Sigmoid colon (tissue), 7 donors: Measurements from ENCODE around the gene GREB1L. TPM values are rescaled to one million over a fixed set of nuclear protein-coding genes. Genes with fewer than 3 reads are reported as not detected.

Experiments used
- DNase-seq: peaks from one replicate; pipeline ENCODE4 v3.0.0-alpha.2; 2019
- H3K27ac ChIP-seq, 4 donors: fragments of 200-600 bp; sonication (generic); one replicate each; pipeline ENCODE4 v1.5.1; 2016 to 2019; ENCODE audit warnings: mild to moderate bottlenecking in 1 of 4
- H3K27me3 ChIP-seq, 3 donors: fragments of 200-600 bp; sonication (generic); one replicate each; pipeline ENCODE4 v1.5.1; 2019; ENCODE audit warnings: mild to moderate bottlenecking in 1 of 3
- H3K36me3 ChIP-seq, 4 donors: fragments of 200-600 bp; sonication (generic); one replicate each; pipeline ENCODE4 v1.5.1; 2016 to 2019
- H3K4me1 ChIP-seq, 4 donors: fragments of 200-600 bp; sonication (generic); one replicate each; pipeline ENCODE4 v1.5.1; 2017 to 2019
- H3K4me3 ChIP-seq, 4 donors: fragments of 200-600 bp; sonication (generic); one replicate each; pipeline ENCODE4 v1.5.1; 2017 to 2019; ENCODE audit warnings: mild to moderate bottlenecking in 2 of 4, moderate library complexity in 1 of 4
- H3K9me3 ChIP-seq, 4 donors: fragments of 200-600 bp in 3 of 4; sonication (generic) in 3 of 4; one replicate each; pipeline versions ENCODE4 v1.5.1 to v1.6.1; 2013 to 2019
- CTCF ChIP-seq, 4 experiments: fragments of 450-650 bp in 3 of 4; fragments of 200-600 bp in 1 of 4; IDR thresholded peaks; one replicate each; pipeline ENCODE4 v1.5.1; 2016 to 2019; ENCODE audit warnings: antibody characterized with exemption in 4 of 4, mild to moderate bottlenecking in 3 of 4, moderate library complexity in 2 of 4
- EP300 ChIP-seq, 4 donors: sonication (generic); formaldehyde crosslinking; IDR thresholded peaks; one replicate each; pipeline ENCODE4 v1.6.1; 2017; ENCODE audit warnings: antibody characterized with exemption in 4 of 4
- POLR2A ChIP-seq, 2 donors: fragments of 450-650 bp; IDR thresholded peaks; one replicate each; pipeline ENCODE4 v1.6.1; 2016; ENCODE audit warnings: antibody characterized with exemption in 2 of 2, mild to moderate bottlenecking in 2 of 2, moderate library complexity in 2 of 2
- POLR2AphosphoS5 ChIP-seq, 4 donors: sonication (generic); formaldehyde crosslinking; IDR thresholded peaks; one replicate each; pipeline ENCODE4 v1.6.1; 2017; ENCODE audit warnings: antibody characterized with exemption in 4 of 4
- WGBS, 2 donors: extraction: QIAGEN DNeasy Blood & Tissue Kit; methylation state at CpG; one replicate each; pipeline ENCODE4 v1.1.7; 2013; 5-methylcytosine and 5-hydroxymethylcytosine counted together
- intact Hi-C: fragments of 100-400 bp; cut with DNase I; formaldehyde crosslinking; loops from one replicate; pipeline ENCODE4 v1.15.1; 2023
- polyA plus RNA-seq, 3 donors: library from polyadenylated mRNA; stranded (reverse); fragments of 200-250 nt; gene quantifications; one replicate each; pipeline ENCODE4 v1.2.3, GENCODE V29; 2013
- total RNA-seq, 4 donors: library from RNA; depleted of rRNA; stranded (reverse); fragments of >200 nt; gene quantifications; one replicate each; pipeline ENCODE4 v1.1.0, GENCODE V29; 2016
- donor health status: healthy with polysubstance abuse.
- donor health status: Bipolar disorder and iron deficiency.
- donor health status: healthy.

Gene GREB1L
- total and polyA plus RNA-seq, 7 donors = 0.23 to 12.1 (median 4.4) TPM; not detected in 2

DNA sequence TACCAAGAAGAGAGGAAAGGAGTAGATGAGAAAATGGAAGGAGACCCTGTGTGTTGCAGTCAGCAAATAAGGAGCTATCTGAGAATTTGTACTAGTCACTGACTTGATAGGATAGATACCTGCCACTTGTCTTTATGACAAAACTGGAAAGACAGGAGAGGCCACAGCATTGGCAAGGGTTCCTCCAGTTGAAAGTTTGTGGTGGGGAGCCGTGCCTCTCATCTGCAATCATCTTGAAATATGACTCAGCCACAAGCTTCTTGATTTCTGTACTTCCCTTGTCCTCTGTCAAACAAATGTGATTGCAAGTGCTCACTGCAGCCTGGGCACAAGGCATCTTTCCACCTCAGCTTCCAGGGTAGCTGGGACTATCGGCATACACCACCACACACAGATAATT lies 99.1 kb downstream of the GREB1L start:
- WGBS, 2 donors = 71 to 82% methylated on average over 2 of the region's 2 CpGs
- no peak overlapping the region for H3K27ac ChIP-seq
- no peak overlapping the region for H3K4me3 ChIP-seq
- intact Hi-C loops = no loop called here
- no peaks in the 10 kb centered on the region for H3K27me3 ChIP-seq
- no peaks in the 10 kb centered on the region for H3K36me3 ChIP-seq
- TF ChIP-seq CTCF (IDR thresholded peaks at IDR 0.05) (no peak), EP300 (IDR thresholded peaks at IDR 0.05) (no peak), POLR2A (IDR thresholded peaks at IDR 0.05) (no peak), POLR2AphosphoS5 (IDR thresholded peaks at IDR 0.05) (no peak)
- no peaks in the 10 kb centered on the region for H3K4me1 ChIP-seq
- no peak for DNase-seq
- no peaks in the 10 kb centered on the region for H3K9me3 ChIP-seq

GRCh38 chr18:21342372-21342771 lies 100.3 kb downstream of the GREB1L start:
- DNase-seq = no peak
- intact Hi-C loops = no loop called here
- Histone ChIP-seq H3K9me3 (peaks cover 0 to 3% (median 0%) of the 10 kb centered on the region in 4 donors), H3K36me3 (no peaks in the 10 kb centered on the region), H3K27me3 (no peaks in the 10 kb centered on the region), H3K4me3 (no peak overlapping the region), H3K27ac (no peak overlapping the region), H3K4me1 (no peaks in the 10 kb centered on the region)
- 67 to 69% methylated on average over 1 of the region's 1 CpG for WGBS, 2 donors
- no peak for TF ChIP-seq EP300 (IDR thresholded peaks at IDR 0.05)
- no peak for TF ChIP-seq POLR2AphosphoS5 (IDR thresholded peaks at IDR 0.05)
- TF ChIP-seq CTCF (IDR thresholded peaks at IDR 0.05) = no peak
- no peak for TF ChIP-seq POLR2A (IDR thresholded peaks at IDR 0.05)

GRCh38 chr18:21344860-21345259 lies 102.8 kb downstream of the GREB1L start:
- no peak for TF ChIP-seq EP300 (IDR thresholded peaks at IDR 0.05)
- no peak for TF ChIP-seq POLR2A (IDR thresholded peaks at IDR 0.05)
- no peak for TF ChIP-seq POLR2AphosphoS5 (IDR thresholded peaks at IDR 0.05)
- no peak for TF ChIP-seq CTCF (IDR thresholded peaks at IDR 0.05)
- no peaks in the 10 kb centered on the region for H3K36me3 ChIP-seq
- no peak overlapping the region for H3K4me3 ChIP-seq
- H3K27ac ChIP-seq = no peak overlapping the region
- DNase-seq = no peak
- peaks cover 0 to 3% (median 0%) of the 10 kb centered on the region in 4 donors for H3K9me3 ChIP-seq
- intact Hi-C loops = no loop called here
- 86 to 91% methylated on average over 1 of the region's 1 CpG for WGBS, 2 donors
- no peaks in the 10 kb centered on the region for H3K4me1 ChIP-seq
- no peaks in the 10 kb centered on the region for H3K27me3 ChIP-seq

DNA sequence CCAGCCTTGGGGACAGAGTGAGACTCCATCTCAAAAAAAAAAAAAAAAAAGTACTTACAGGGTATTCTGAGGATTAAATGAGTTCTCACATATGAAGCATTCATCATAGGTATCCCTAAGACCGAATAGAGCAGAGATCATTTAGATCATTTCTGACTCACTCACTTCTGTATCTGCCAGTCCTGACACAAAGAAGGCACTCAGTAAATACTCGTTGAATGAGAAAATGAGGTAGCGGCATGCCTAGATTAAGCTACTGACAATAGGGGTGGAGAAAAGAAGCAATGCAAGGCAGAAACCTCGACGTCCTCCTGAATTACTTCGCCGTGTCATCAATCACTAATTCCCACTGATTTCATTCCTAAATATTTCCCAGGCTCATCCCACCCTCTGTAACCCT lies 103.8 kb downstream of the GREB1L start:
- Histone ChIP-seq H3K4me3 (no peak overlapping the region), H3K4me1 (no peaks in the 10 kb centered on the region), H3K9me3 (peaks cover 0 to 3% (median 0%) of the 10 kb centered on the region in 4 donors), H3K36me3 (no peaks in the 10 kb centered on the region), H3K27ac (no peak overlapping the region), H3K27me3 (no peaks in the 10 kb centered on the region)
- 72 to 85% methylated on average over 7 of the region's 7 CpGs for WGBS, 2 donors
- TF ChIP-seq CTCF (IDR thresholded peaks at IDR 0.05) = no peak
- no peak for TF ChIP-seq EP300 (IDR thresholded peaks at IDR 0.05)
- no peak for TF ChIP-seq POLR2A (IDR thresholded peaks at IDR 0.05)
- no peak for TF ChIP-seq POLR2AphosphoS5 (IDR thresholded peaks at IDR 0.05)
- DNase-seq = no peak
- intact Hi-C loops = no loop called here

DNA sequence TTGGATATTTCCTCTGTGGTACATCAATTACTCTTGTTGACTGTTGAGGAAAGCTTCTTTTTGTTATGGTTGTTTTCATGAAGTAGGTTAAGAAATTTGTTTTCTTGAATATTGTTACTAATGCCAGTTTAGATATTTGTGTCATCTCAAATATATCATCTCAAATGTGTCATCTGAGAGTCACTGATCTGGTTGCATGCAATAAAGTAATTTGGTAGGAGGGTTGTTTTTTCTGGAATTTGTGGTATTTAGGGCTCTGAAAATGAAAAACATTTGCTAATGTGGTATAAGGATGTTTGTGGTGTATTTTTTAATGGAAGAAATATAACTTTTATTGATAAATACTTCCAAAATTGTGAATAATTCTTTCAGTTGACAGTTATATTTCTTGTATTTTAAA lies 117.7 kb downstream of the GREB1L start:
- Histone ChIP-seq H3K27ac (no peak overlapping the region), H3K4me3 (no peak overlapping the region), H3K4me1 (no peaks in the 10 kb centered on the region), H3K36me3 (no peaks in the 10 kb centered on the region), H3K9me3 (no peaks in the 10 kb centered on the region), H3K27me3 (no peaks in the 10 kb centered on the region)
- intact Hi-C loops = loop anchor here (10.0 kb wide), 1 partner anchor 65 kb away; no protein-coding TSS in a partner anchor
- TF ChIP-seq POLR2A (IDR thresholded peaks at IDR 0.05) (no peak), POLR2AphosphoS5 (IDR thresholded peaks at IDR 0.05) (no peak), EP300 (IDR thresholded peaks at IDR 0.05) (no peak), CTCF (IDR thresholded peaks at IDR 0.05) (no peak)
- no peak for DNase-seq
